HepG2 (cell line): Measurements from ENCODE around the gene DGUOK. TPM values are rescaled to one million over a fixed set of nuclear protein-coding genes. Genes with fewer than 3 reads are reported as not detected.
A peak's percentile ranks its signal among the peaks of the same experiment; 100 is the strongest.

Experiments
- ATAC-seq: fragments of 200-7000 bp; cut with Tn5 transposase; 3 replicates; pipeline ENCODE4 v1.9.1; 2020; ENCODE audit warnings: mild to moderate bottlenecking, moderate library complexity
- BruUV-seq: library from RNA; stranded (reverse); fragments of 400-500 nt; replicated peaks from 2 replicates; lab custom pipeline; 2021; lab: Mats Ljungman, UMichigan
- CTCF ChIA-PET: fragments of 300-600 bp; formaldehyde crosslinking; extraction: SDS; loops from one replicate; lab custom pipeline; 2021; ENCODE audit warnings: low total read pairs, inconsistent platforms, low intra/inter-chr PET ratio; lab: Yijun Ruan, JAX
- POLR2A ChIA-PET: fragments of 350-600 bp; sonication (Branson Sonifier 250); formaldehyde crosslinking; loops from one replicate; lab custom pipeline; 2020; ENCODE audit warnings: antibody characterized with exemption, inconsistent platforms; lab: Yijun Ruan, JAX
- DNase-seq: peaks from one replicate; pipeline ENCODE4 v3.0.0-alpha.2; 2015; ENCODE audit warnings: low spot score
- FAIRE-seq: peaks from 3 replicates; lab custom pipeline; 2011; peaks lifted over from hg19 to GRCh38; lab: Jason Lieb, UNC
- H2AFZ ChIP-seq: one replicate; pipeline ENCODE4 v1.6.1; 2011; ENCODE audit warnings: low read length, inconsistent platforms
- H3K27ac ChIP-seq: fragments of 300-600 bp; 3 replicates; pipeline ENCODE4 v1.8.0; 2011; ENCODE audit warnings: mixed run types, mild to moderate bottlenecking, mixed read lengths, low read length, inconsistent platforms; ENCODE audit not compliant: insufficient read depth; ENCODE audit errors: extremely low read length
- H3K27me3 ChIP-seq, 2 experiments: fragments of 200-600 bp in 1 of 2; 2 replicates in 1 of 2; 3 replicates in 1 of 2; pipeline versions ENCODE4 v1.6.0 to v1.8.0; 2011; ENCODE audit warnings: low read length in 2 of 2, mild to moderate bottlenecking in 2 of 2, moderate library complexity in 2 of 2, inconsistent platforms in 1 of 2; ENCODE audit not compliant: insufficient read depth in 2 of 2, control insufficient read depth in 1 of 2
- H3K36me3 ChIP-seq, 2 experiments: fragments of 200-600 bp in 1 of 2; replicated peaks in 1 of 2; 2 replicates in 1 of 2; 3 replicates in 1 of 2; pipeline versions ENCODE4 v1.5.1 to v1.8.0; 2011; ENCODE audit warnings: low read length in 2 of 2, inconsistent platforms in 1 of 2; ENCODE audit not compliant: insufficient read depth in 2 of 2, control insufficient read depth in 1 of 2
- H3K4me1 ChIP-seq: 2 replicates; pipeline ENCODE4 v1.5.1; 2012; ENCODE audit warnings: low read length, inconsistent platforms; ENCODE audit not compliant: insufficient read depth
- H3K4me2 ChIP-seq: 2 replicates; pipeline ENCODE4 v1.6.0; 2011; ENCODE audit warnings: low read depth, low read length, inconsistent platforms
- H3K4me3 ChIP-seq, 3 experiments: fragments of 200-600 bp in 1 of 3; sonication (generic), shearing (Covaris generic) in 1 of 3; replicated peaks in 1 of 3; 2 replicates each; pipeline ENCODE4 v1.5.1; 2011 to 2016; ENCODE audit warnings: low read length in 3 of 3, inconsistent platforms in 2 of 3, low read depth in 2 of 3, mild to moderate bottlenecking in 2 of 3, control low read depth in 1 of 3, mixed read lengths in 1 of 3; ENCODE audit not compliant: insufficient read depth in 1 of 3
- H3K79me2 ChIP-seq: one replicate; pipeline ENCODE4 v1.6.1; 2011; ENCODE audit warnings: low read length, inconsistent platforms; ENCODE audit not compliant: insufficient read depth
- H3K9ac ChIP-seq: 2 replicates; pipeline ENCODE4 v1.6.0; 2011; ENCODE audit warnings: mild to moderate bottlenecking, low read depth, low read length, inconsistent platforms; ENCODE audit not compliant: insufficient read depth
- H3K9me3 ChIP-seq: 2 replicates; pipeline ENCODE4 v1.5.1; 2012; ENCODE audit warnings: mild to moderate bottlenecking, low read length
- H4K20me1 ChIP-seq: 2 replicates; pipeline ENCODE4 v1.6.0; 2011; ENCODE audit warnings: inconsistent platforms, mild to moderate bottlenecking, low read length, moderate library complexity; ENCODE audit not compliant: insufficient read depth
- ETV5 ChIP-seq: IDR thresholded peaks from 2 replicates; pipeline ENCODE4 v1.6.1; 2018; ENCODE audit warnings: missing biosample characterization, missing genetic modification reagents, inconsistent platforms, borderline replicate concordance
- FOXM1 ChIP-seq: sonication (generic); formaldehyde crosslinking; IDR thresholded peaks from 2 replicates; pipeline ENCODE4 v1.5.0; 2020; ENCODE audit warnings: missing genetic modification reagents
- GABPA ChIP-seq, 2 experiments: IDR thresholded peaks; 2 replicates each; pipeline ENCODE4 v1.6.1; 2011 to 2016; ENCODE audit warnings: low read depth in 2 of 2, low read length in 1 of 2, missing biosample characterization in 1 of 2, missing genetic modification characterization in 1 of 2
- HOXA3 ChIP-seq: sonication (generic); formaldehyde crosslinking; IDR thresholded peaks from 2 replicates; pipeline ENCODE4 v1.5.0; 2020; ENCODE audit warnings: missing genetic modification reagents
- MAF1 ChIP-seq: sonication (generic); formaldehyde crosslinking; IDR thresholded peaks from 2 replicates; pipeline ENCODE4 v1.5.0; 2020; ENCODE audit warnings: missing genetic modification reagents, borderline replicate concordance
- NFIB ChIP-seq: sonication (generic); formaldehyde crosslinking; IDR thresholded peaks from 2 replicates; pipeline ENCODE4 v1.9.0; 2021; ENCODE audit warnings: missing genetic modification reagents, mild to moderate bottlenecking, borderline replicate concordance
- RAD21 ChIP-seq: fragments of 450-650 bp; formaldehyde crosslinking; IDR thresholded peaks from 2 replicates; pipeline ENCODE4 v1.5.0; 2020; ENCODE audit warnings: mild to moderate bottlenecking
- SKIL ChIP-seq: sonication (generic); formaldehyde crosslinking; IDR thresholded peaks from 2 replicates; pipeline ENCODE4 v1.8.0; 2022; ENCODE audit warnings: missing genetic modification reagents, mild to moderate bottlenecking, moderate library complexity, borderline replicate concordance
- ZBTB25 ChIP-seq: IDR thresholded peaks from 2 replicates; pipeline ENCODE4 v1.6.1; 2018; ENCODE audit warnings: missing genetic modification reagents
- ZNF207 ChIP-seq: fragments of 450-650 bp; IDR thresholded peaks from 2 replicates; pipeline ENCODE4 v1.6.1; 2016; ENCODE audit warnings: antibody characterized with exemption, borderline replicate concordance
- ZNF484 ChIP-seq: sonication (generic); formaldehyde crosslinking; IDR thresholded peaks from 2 replicates; pipeline ENCODE4 v1.5.1; 2020; ENCODE audit warnings: mild to moderate bottlenecking, low read depth, missing genetic modification reagents, borderline replicate concordance
- ZNF639 ChIP-seq: conservative IDR thresholded peaks from 2 replicates; pipeline ENCODE4 v1.6.1; 2018; ENCODE audit warnings: missing genetic modification reagents
- ZNF720 ChIP-seq: sonication (generic); formaldehyde crosslinking; IDR thresholded peaks from 2 replicates; pipeline ENCODE4 v1.4.0; 2020; ENCODE audit warnings: missing genetic modification reagents
- WGBS: methylation state at CpG from one replicate; pipeline ENCODE4 v1.1.6; 2017; ENCODE audit warnings: low lambda C conversion rate; 5-methylcytosine and 5-hydroxymethylcytosine counted together
- in situ Hi-C: cut with HindIII; loops from 2 replicates; pipeline ENCODE4 v1.10.0; 2017; ENCODE audit warnings: low pct_unique_long_range_greater_than_20kb; ENCODE audit not compliant: extremely low pct_ligation_motif_present
- intact Hi-C: fragments of 100-400 bp; cut with micrococcal nuclease; formaldehyde crosslinking; loops from one replicate; pipeline ENCODE4 v1.10.0; 2022; ENCODE audit not compliant: unreplicated experiment
- polyA plus RNA-seq, 8 experiments: library from polyadenylated mRNA; depleted of rRNA in 3 of 8; stranded (reverse) in 7 of 8; unstranded in 1 of 8; fragments of >200 nt; fragmentation: Illumina TruSeq in 4 of 8; extraction: Trizol in 4 of 8; gene quantifications; 2 replicates each; pipeline versions ENCODE4 v1.2.1 to v1.2.3, GENCODE V29; 2011 to 2016; ENCODE audit warnings: low read depth in 4 of 8, missing spikeins in 1 of 8, mixed read lengths in 1 of 8; ENCODE audit not compliant: insufficient read depth in 1 of 8
- total RNA-seq, 5 experiments: library from RNA; depleted of rRNA; stranded (reverse); fragments of >200 nt; fragmentation: Illumina TruSeq; extraction: Trizol; gene quantifications; 2 replicates each; pipeline ENCODE4 v1.2.3, GENCODE V29; 2016; ENCODE audit warnings: low read depth in 1 of 5
- TF ChIP-seq, protein P1 (sequence below): sonication (generic); formaldehyde crosslinking; IDR thresholded peaks from 2 replicates; pipeline ENCODE4 v1.4.0; 2020; ENCODE audit warnings: mild to moderate bottlenecking, missing genetic modification reagents
- TF ChIP-seq, protein P2 (sequence below): sonication (generic); formaldehyde crosslinking; IDR thresholded peaks from 2 replicates; pipeline ENCODE4 v1.8.0; 2022; ENCODE audit warnings: low read depth, missing genetic modification reagents

Gene DGUOK
- total and polyA plus RNA-seq, 2 of the 13 experiments (the other 11 are each of a cell fraction or from before 2014, with no cell fraction given) = 105 to 137 TPM

DNA sequence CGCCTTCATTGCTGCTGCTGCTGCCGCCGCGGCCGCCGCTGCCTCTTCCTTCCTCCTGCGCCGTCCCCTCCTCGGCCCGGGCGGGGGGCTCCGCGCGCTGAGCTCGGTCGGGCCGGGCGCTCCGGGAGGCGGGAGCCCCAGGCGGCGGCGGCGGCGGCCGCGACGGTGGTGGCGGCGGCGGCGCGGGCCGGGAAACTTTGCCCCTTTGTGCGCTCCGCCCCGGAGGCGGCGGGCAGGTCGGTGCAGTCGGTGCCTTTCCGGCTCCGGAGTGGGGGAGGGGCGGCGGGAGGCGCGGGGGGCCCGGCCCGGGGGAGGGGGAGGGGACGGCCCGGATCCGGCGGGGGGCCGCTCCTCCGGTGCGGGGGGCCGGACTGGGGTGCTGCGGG is 58.2 kb downstream of the DGUOK start:
- H3K9me3 ChIP-seq = no peaks in the 10 kb centered on the region
- no TSS peak for BruUV-seq
- ChIA-PET CTCF (no interaction called here), POLR2A (interaction anchor here (1.0 to 1.5 kb wide), 2 partner anchors 156 kb away, joined by 3 to 6 read pairs; partner anchors contain the start of gene STAMBP)
- peak overlapping the region; percentile 79 for H3K9ac ChIP-seq
- peak overlapping the region; percentile 58 to 80 (median 74); a peak in 4 of 6 replicates for H3K4me3 ChIP-seq
- in situ Hi-C loops (no loop called here), intact Hi-C loops (loop anchor here (5.0 kb wide), 2 partner anchors 58 to 103 kb away; partner anchors contain the start of gene DGUOK)
- no peak overlapping the region for H2AFZ ChIP-seq
- H3K79me2 ChIP-seq = peaks cover 43% of the 10 kb centered on the region
- H3K27ac ChIP-seq = peak overlapping the region; percentile 80
- peak overlapping the region; percentile 97 for H3K4me2 ChIP-seq
- ATAC-seq (no peak), DNase-seq (peak; percentile 26), FAIRE-seq (no peak)
- H3K4me1 ChIP-seq = peaks cover 85% of the 10 kb centered on the region
- peaks cover 2 to 14% of the 10 kb centered on the region in 2 experiments; a peak in 4 of 5 replicates for H3K36me3 ChIP-seq
- peaks cover 7% of the 10 kb centered on the region; the same call in 1 of the 2 replicates for H4K20me1 ChIP-seq
- 0% methylated on average over 7 of the region's 58 CpGs for WGBS
- peaks cover 0 to 25% of the 10 kb centered on the region in 2 experiments; a peak in 1 of 5 replicates for H3K27me3 ChIP-seq
- 0 out of 2 replicates have a peak, but pooled peaks have one; percentile 0 for TF ChIP-seq FOXM1 (CRISPR knock-in tag)
- TF ChIP-seq RAD21 = peak; percentile 18; the same call in 1 of the 2 replicates
- TF ChIP-seq ZNF484 = no peak
- no peak for TF ChIP-seq ZNF207
- TF ChIP-seq ZBTB25 (CRISPR knock-in tag) = peak; percentile 46; the same call in 1 of the 2 replicates
- TF ChIP-seq, protein P1, sequence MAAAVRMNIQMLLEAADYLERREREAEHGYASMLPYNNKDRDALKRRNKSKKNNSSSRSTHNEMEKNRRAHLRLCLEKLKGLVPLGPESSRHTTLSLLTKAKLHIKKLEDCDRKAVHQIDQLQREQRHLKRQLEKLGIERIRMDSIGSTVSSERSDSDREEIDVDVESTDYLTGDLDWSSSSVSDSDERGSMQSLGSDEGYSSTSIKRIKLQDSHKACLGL (CRISPR knock-in tag) = no peak
- TF ChIP-seq ZNF720 (CRISPR knock-in tag) = no peak
- TF ChIP-seq, protein P2, sequence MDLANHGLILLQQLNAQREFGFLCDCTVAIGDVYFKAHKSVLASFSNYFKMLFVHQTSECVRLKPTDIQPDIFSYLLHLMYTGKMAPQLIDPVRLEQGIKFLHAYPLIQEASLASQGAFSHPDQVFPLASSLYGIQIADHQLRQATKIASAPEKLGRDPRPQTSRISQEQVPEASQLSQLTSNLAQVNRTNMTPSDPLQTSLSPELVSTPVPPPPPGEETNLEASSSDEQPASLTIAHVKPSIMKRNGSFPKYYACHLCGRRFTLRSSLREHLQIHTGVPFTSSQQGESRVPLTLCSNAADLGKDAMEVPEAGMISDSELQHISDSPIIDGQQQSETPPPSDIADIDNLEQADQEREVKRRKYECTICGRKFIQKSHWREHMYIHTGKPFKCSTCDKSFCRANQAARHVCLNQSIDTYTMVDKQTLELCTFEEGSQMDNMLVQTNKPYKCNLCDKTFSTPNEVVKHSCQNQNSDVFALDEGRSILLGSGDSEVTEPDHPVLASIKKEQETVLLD (CRISPR knock-in tag) = peak; percentile 97
- 0 out of 2 replicates have a peak, but pooled peaks have one; percentile 5 for TF ChIP-seq MAF1 (CRISPR knock-in tag)
- TF ChIP-seq HOXA3 (CRISPR knock-in tag) = 0 out of 2 replicates have a peak, but pooled peaks have one; percentile 9
- TF ChIP-seq NFIB = no peak
- peak; percentile 23; the same call in 1 of the 2 replicates for TF ChIP-seq SKIL
- peak; percentile 55 for TF ChIP-seq GABPA (IDR thresholded peaks at IDR 0.05; ENCODE audit: low read depth, low read length)
- TF ChIP-seq GABPA (CRISPR knock-in tag; IDR thresholded peaks at IDR 0.05; ENCODE audit: low read depth) = 0 out of 2 replicates have a peak, but pooled peaks have one; percentile 39
- TF ChIP-seq ZNF639 (CRISPR knock-in tag) = peak; percentile 79
- TF ChIP-seq ETV5 = peak; percentile 76
